ENCODE results near the gene NASP. TPM values are rescaled to one million over a fixed set of nuclear protein-coding genes. Genes with fewer than 3 reads are reported as not detected.

The NASP gene
- total and polyA plus RNA-seq, 2 of the 13 experiments (the other 11 are each of a cell fraction or from before 2014, with no cell fraction given), result 132 to 256 TPM

DNA sequence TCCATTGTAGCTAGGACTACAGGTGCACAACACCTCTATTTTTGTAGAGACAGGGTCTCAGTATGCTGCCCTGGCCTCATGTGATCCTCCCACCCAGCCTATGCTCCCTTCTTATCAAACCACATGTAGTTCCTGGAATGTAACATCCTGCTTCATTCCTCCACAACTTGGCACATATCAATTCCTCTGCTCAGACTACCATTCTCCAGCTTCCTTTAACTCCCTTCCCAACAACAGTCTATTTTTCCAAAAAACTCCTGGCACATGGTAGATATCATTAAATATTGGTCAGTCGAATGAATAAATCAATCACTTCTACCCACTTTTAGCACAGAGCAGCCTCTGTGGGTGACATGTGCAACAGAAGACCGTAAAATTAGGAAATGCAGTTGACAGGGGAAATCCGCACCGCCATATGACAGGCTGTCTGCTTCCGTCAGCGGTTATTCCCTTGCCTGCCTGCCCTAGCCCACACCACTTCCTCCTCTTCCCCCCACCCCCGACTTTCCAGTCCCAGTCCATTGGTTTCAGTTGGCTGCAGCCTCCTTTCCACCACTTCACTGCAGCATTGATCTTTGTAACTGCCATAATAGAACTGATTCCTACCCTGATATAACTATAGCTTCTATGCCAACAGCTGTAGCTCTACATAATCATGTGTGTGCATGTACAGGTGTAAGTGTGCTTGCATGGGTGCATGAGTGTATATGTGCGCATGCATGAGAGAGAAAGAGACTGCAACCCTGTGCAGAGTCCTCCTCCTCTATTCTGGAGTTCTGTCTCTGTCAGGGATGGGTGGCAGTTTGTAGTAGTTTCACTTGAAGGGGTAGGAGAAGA lies 40.0 kb upstream of the NASP start (continued):
- TF ChIP-seq GLI4 (CRISPR knock-in tag; IDR thresholded peaks at IDR 0.05; ENCODE audit: borderline replicate concordance) (no peak), CBX2 (IDR thresholded peaks at IDR 0.05; ENCODE audit: low read depth, low read length) (no peak), CBX2 (CRISPR knock-in tag; IDR thresholded peaks at IDR 0.05; ENCODE audit: low read depth) (no peak), ZNF350 (CRISPR knock-in tag; IDR thresholded peaks at IDR 0.05; ENCODE audit: borderline replicate concordance, low read depth) (no peak), PHF8 (CRISPR knock-in tag; IDR thresholded peaks at IDR 0.05) (no peak), PHF5A (CRISPR knock-in tag; IDR thresholded peaks at IDR 0.05; ENCODE audit: low read depth, unreplicated experiment) (no peak), ATRX (CRISPR knock-in tag; IDR thresholded peaks at IDR 0.05; ENCODE audit: borderline replicate concordance) (no peak), ZMYM4 (CRISPR knock-in tag; IDR thresholded peaks at IDR 0.05) (no peak), ZNF83 (CRISPR knock-in tag; IDR thresholded peaks at IDR 0.05; ENCODE audit: borderline replicate concordance) (no peak), ZNF691 (CRISPR knock-in tag; IDR thresholded peaks at IDR 0.05; ENCODE audit: borderline replicate concordance, low read depth) (no peak), JARID2 (CRISPR knock-in tag; IDR thresholded peaks at IDR 0.05; ENCODE audit: insufficient replicate concordance) (no peak), POGK (CRISPR knock-in tag; conservative IDR thresholded peaks at IDR 0.05) (no peak), ZNF800 (CRISPR knock-in tag; IDR thresholded peaks at IDR 0.05) (no peak), LCORL (IDR thresholded peaks at IDR 0.05) (no peak), LCORL (CRISPR knock-in tag; IDR thresholded peaks at IDR 0.05) (peak; percentile 28; the same call in 1 of the 2 replicates), GABPA (IDR thresholded peaks at IDR 0.05; ENCODE audit: low read depth, low read length) (no peak), GABPA (CRISPR knock-in tag; IDR thresholded peaks at IDR 0.05; ENCODE audit: low read depth) (0 out of 2 replicates have a peak, but pooled peaks have one; percentile 22)
- TF ChIP-seq, protein P1, sequence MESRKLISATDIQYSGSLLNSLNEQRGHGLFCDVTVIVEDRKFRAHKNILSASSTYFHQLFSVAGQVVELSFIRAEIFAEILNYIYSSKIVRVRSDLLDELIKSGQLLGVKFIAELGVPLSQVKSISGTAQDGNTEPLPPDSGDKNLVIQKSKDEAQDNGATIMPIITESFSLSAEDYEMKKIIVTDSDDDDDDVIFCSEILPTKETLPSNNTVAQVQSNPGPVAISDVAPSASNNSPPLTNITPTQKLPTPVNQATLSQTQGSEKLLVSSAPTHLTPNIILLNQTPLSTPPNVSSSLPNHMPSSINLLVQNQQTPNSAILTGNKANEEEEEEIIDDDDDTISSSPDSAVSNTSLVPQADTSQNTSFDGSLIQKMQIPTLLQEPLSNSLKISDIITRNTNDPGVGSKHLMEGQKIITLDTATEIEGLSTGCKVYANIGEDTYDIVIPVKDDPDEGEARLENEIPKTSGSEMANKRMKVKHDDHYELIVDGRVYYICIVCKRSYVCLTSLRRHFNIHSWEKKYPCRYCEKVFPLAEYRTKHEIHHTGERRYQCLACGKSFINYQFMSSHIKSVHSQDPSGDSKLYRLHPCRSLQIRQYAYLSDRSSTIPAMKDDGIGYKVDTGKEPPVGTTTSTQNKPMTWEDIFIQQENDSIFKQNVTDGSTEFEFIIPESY (CRISPR knock-in tag; IDR thresholded peaks at IDR 0.05), result peak; percentile 71; the same call in 1 of the 2 replicates
- TF ChIP-seq, protein P2, sequence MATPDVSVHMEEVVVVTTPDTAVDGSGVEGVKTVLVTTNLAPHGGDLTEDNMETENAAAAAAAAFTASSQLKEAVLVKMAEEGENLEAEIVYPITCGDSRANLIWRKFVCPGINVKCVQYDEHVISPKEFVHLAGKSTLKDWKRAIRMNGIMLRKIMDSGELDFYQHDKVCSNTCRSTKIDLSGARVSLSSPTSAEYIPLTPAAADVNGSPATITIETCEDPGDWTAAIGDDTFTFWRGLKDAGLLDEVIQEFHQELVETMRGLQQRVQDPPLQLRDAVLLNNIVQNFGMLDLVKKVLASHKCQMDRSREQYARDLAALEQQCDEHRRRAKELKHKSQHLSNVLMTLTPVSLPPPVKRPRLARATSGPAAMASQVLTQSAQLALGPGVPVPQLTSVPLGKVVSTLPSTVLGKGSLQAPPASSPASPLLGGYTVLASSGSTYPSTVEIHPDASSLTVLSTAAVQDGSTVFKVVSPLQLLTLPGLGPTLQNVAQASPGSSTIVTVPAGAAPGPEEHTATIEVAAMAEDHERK (CRISPR knock-in tag; IDR thresholded peaks at IDR 0.05; ENCODE audit: low read depth), result no peak

Measured in HepG2 (cell line).